ENCODE results near the gene SH3RF1.
"Not testable (repeated sequence)": the region's sequence is repeated elsewhere in the genome, so short reads cannot be mapped to it uniquely, and the experiment has no call there.

SH3RF1 gene

DNA sequence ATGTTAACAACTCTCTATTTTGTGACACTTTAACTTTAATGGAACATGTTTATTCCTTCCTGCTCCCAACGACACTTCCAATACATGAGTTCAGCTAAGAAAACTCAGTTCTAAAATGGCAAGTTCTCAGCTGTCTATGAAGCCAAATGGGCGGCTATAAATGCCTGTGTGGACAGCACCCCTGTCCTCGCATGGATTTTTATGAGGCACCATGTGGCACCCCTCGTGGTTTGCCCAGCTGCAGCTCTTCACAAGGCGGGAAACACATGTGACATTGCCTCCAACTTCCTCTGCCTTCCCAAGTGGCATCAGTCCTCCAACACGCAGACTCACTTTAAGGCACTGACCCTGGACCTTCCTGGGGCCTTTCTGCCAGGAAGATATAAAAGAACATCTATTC is 48.0 kb downstream of the SH3RF1 start:
- no peak for DNase-seq

DNA sequence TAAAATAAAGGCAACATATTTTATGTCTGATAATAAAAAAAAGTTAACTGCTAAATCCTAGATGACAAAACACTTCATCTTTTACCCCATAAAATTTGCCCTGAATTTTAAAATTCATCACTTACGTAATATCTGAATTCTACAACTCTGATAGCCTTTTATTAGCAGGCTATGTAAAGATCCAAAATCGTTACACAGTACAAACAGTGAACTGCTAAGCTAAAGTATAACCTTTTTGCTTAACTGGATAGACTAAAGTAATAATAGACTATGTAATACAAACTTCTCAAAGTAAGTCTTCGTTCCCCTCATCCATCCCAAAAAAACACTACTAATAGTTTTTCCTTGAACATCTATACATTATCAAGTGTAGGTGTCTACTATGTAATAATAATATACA is 49.1 kb downstream of the SH3RF1 start:
- no peak for DNase-seq

DNA sequence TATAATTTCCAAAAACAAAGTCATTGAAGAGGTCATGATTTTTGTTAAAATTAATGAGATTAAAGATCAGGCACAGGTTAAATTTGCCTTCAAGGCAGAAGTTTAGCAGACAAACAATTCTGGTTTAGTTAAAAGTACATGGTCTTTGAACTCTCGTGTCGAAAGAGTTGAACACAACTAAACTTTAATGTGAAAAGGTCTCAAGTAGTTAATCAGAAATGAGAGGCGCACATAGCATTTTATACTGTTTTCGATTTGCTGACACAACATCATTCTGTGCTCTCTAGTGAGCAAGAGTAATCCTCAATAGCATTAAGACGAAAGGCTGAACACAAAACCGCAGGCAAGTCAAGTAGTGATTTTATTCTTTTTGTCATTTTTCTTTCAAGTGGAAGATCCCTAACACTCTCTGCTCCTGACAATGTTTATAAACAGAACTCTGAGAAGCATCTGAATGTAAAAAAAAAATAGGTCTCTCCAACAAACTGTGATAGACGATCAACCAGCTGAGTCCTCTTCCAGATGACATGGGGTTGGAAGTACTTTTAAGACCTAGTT is 49.8 kb downstream of the SH3RF1 start:
- no peak for DNase-seq

DNA sequence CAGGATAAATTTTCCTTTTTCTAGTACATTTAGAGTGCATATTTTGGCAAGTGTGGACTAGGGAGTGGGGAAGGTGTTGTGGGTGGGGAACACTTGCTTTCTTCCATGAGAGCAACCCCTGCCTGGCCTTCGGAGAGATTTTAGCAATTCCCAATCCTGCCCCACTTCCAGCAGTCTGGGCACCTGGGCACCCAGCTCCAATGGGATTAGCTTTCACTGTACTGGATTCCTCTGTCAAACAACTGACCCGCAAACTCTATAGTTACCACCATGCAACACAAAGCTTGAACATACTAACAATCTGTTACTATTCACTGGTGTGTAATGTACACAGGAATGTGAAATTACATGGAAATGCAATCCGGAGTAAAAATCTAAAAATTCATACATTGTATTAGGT is 50.3 kb downstream of the SH3RF1 start:
- no peak for DNase-seq

DNA sequence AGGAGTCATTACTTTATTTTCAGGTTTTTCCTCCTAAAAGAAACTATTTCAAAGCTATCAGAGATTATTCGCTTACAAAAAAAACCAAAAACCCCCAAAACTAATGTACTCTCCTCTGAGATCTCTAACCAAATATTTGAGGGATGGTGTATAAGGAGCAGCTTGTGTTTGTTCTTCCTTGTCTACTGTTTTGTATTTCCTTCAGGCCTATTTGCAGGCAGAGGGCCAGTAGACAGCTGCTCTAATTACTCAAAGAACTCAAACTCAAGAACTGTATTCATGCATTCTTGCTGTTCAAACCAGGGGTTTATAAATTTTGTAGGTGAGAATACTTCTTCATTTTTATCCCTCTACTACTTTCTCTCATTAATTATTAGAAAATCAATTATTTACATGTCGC is 51.3 kb downstream of the SH3RF1 start:
- DNase-seq: no peak

DNA sequence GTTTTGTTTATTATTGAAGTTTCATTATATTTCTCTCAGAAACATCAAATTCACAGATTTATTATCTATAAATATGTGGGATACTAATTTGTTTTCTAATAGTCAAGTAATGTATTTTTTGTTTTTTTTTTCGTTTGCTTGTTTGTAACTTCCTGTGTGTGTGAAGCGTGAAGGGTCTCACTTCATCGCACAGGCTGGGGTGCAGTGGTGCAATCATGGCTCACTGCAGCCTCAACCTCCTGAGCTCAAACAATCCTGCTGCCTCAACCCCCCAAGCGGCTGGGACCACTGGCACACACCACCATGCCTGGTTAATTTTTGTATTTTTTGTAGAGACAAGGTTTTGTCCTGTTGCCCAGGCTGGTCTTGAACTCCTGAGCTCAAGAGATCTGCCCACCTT is 55.1 kb downstream of the SH3RF1 start:
- DNase-seq: no peak

DNA sequence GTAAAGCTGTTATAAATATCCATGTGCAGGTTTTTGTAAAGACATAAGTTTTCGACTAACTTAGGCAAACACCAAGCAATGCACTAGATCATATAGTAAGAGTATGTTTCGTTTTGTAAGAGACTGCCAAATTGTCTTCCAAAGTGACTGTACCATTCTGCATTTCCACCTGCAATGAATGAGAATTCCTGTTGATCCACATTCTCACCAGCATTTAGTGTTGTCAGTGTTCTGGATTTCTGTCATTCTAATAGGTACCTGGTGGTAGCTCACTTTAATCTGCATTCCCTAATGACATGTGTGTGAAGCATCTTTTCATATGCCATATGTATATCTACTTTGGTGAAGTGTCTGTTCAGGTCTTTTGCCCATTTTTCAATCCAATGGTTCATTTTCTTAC is 57.8 kb downstream of the SH3RF1 start:
- DNase-seq: no peak

DNA sequence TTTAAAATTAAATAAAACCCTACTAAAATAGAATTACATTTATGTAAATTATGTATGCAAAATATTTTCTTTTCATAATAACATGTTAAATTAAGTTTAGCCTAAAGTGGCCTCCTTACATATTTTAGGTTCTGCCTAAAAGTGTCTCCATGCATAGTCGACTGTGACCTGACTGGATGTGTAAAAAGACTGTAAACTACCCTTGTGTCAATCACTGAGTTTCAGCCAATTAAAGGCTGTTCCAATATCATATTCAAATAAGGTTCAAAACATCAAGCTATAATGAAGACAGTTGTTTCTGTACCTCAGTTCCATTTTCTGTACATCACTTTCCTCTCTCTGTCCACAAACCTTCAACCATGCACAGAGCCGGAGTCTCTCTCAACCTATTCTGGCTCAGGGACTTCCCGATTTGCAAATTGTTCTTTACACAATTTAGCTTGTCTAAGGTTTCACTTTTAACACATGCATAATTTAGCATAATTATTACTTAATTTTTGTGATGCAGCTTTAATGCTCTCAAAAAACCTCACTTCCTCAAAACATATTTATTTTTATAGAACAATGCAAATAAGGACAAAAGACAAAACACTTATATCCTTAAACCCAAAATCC is 60.1 kb downstream of the SH3RF1 start:
- DNase-seq: no peak

DNA sequence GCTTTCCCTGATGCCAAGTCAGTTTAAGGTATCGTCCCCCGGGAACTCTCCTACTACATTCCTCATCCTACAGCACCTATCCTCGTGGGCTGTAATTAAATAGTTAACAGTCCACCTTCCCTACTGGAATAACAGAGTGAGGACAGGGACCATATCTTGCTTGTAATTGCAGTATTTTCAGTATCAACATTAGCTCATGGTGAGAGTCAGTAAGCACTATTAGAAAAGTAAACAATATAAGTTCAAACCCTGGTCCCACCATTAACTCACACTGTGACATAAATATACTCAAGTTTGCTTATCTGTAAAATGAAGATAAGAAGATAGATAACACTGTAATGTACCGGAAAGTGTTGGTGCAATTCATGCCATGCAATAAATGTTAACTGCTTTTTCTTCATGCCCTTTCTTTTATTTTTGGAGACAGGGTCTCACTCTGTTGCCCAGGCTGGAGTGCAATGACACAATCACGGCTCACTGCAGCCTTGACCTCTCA is 61.3 kb downstream of the SH3RF1 start:
- no peak for DNase-seq

DNA sequence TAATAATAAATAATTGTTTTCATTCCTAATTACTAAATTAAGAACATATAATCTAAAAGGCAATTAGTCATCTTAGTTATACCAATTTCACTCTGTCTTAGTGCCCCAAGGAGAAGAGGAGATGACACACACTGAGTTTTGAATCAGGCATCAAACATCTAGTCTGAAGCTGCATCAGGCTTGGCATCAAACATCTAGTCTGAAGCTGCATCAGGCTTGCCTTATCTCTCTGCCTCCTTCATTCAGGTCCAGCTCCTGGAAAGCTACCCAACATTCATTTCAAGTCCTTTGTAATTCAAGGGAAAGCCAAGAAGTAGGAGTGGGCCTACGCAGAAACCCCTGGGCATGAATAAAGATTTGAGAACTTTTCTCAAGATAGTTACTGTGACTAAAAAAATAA is 62.2 kb downstream of the SH3RF1 start:
- DNase-seq: no peak

DNA sequence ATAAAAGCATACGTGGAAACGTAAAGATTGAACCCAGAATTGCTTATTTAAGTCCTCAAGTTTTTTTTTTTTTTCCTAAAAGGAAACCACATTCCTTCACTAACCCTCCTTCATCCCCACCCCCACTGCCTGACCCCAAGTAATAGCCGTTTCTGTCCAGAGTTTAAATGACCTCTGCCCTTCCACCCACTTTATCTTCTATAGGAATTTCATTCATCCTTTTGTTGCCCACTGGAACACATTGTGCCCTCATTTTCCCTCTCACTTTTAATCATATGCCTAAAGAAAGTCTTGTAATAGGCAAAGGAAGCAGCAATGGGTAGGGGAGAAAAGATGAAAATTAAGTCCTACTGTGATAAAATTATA is 62.7 kb downstream of the SH3RF1 start:
- no peak for DNase-seq

DNA sequence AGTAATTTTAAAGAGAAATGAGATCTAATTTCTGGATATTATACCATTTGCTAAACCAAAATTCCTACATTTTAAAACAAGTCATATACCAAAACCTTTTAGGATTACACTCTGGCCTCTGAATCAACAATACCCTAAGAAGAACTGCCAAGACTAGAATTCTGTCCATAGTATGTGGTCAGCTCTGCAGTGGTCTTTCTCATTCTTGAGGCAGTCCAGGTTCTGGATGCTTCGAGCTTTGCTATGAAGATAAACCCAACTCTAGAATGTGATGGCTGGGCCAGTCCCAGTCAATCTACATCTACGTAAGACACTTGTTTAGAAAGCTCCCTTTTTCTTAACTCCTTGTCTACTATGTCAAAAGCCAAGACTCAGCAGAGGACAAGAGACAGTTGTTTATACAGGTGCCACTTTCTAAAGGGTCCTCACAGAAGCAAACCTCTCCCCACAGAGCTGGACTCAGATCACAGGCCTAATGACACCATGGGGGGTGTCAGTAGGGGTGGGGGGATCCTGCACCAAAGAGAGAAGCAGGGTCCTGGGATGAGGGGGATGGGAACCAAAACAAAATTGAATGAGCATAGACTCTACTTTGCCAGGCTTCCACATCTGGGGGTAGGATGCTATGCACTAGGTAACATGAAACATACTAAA is 63.2 kb downstream of the SH3RF1 start:
- no peak for DNase-seq

DNA sequence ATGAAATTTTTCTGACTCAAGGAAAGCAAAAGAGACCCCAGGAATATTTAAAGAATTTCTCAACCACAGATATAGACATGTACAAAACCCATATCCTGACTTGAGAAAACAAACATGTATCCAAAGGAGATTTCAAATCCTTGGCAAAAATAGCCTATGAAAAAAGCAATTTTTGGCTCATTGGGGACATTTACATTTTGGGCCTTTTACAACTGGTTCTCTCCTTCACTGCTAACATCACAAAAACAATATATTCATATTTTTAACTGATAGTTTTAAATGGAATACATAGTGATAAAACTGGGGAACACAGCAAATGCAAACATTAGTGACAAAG is 65.0 kb downstream of the SH3RF1 start:
- no peak for DNase-seq

DNA sequence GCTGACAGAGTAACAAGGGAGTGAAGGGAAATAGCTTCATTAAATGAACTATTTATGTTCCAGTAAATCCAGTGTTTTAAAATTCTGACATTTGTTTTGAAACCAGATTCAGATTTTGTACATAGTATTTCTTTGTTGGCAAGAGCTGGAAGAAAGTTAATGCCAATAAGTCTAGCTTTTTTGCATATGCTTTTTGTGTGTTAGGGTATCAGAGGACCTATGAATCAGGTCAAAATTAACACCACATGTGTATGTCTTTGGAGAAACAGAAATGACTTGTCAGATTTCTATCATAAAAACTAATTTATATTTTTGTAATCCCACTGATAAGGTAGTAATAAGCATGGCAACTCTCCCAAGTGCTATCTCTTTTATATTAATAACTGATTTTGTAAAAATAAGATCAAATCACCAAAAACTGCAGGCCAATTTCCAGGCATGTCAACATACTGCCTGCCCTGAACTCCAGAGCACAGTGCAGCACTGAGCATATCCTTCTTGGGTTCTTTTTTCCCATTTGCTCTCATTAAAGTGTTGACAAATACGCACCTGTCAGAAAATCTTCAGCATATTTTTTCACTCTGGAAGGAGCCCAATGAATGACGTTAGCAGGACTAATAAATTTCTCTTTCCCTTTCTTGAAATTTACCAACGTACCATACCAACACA is 65.5 kb downstream of the SH3RF1 start:
- no peak for DNase-seq

DNA sequence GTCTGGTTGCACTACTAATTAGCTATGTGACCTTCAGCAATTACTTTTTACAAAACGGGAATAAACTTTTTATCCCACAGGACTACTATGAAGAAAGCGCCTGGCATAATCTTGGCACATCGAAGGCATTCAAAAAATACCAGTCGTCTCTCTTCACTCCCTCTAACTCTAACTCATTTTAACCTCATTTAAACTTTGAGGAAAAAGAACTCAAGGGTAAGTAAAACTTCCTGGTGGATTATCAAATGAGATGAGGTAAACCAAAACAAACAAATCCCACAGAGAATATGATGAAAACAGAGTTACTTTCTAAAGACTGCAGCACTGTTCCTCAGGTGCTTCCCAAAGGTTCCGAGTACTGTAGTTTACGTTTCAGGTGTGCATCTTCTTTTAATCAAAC is 66.9 kb downstream of the SH3RF1 start:
- DNase-seq: no peak

DNA sequence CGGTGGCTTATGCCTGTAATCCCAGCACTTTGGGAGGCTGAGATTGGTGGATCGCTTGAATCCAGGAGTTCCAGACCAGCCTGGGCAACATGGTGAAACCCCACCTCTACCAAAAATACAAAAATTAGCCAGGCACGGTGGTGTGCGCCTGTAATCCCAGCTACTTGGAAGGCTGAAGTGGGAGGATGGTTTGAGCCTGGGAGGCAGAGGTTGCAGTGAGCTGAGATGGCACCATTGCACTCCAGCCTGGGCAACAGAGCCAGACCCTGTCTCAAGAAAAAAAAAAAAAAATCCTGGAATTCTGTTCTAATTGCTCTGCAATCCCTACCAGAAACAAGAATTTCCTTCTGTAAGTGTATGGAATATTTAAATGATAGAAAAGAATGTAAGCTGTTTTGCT is 67.5 kb downstream of the SH3RF1 start:
- DNase-seq: not testable (repeated sequence)

DNA sequence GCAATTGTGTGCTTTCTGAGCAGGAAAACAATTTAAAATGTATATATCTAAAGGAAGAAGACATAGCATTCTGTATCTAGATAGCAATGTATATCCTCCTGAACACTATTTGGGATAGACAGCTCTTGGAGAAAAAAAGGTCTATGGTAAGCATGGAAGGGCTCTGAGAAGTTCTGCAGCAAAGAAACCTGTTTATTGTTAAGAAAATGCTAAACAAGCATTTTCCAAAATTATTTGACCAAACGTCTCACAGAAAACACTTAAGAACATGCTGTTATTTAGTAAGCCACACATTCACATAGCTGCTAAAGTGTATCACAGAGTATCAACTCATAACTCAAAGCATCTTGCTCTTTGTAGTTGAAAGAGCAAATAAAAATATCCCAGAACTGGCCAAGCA is 67.9 kb downstream of the SH3RF1 start:
- no peak for DNase-seq

DNA sequence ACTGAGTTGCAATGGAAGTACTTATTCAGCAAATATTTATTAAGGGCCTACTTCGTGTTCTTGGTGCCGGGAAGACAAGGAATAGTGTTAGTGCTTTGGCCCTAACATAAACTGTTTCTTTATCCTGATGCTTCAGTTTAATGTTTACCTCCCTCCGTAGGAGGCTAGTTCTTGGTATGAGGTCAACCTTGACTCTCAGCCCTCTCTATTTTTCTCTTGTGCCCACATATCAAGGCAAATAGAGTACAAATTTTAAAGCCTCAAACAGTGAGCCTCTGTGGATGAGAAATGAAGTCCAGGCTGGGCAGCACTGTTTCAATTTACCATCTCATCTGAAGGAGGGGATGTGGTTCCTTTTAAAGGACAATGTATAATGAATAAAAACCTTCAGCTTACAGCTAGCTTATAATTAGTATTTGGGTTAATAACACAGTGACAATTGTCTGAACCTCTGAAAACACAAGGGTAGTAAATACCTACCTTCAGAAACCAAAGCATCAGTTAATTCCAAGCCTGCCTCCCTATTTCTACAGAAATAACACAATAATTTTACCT is 68.5 kb downstream of the SH3RF1 start:
- no peak for DNase-seq

DNA sequence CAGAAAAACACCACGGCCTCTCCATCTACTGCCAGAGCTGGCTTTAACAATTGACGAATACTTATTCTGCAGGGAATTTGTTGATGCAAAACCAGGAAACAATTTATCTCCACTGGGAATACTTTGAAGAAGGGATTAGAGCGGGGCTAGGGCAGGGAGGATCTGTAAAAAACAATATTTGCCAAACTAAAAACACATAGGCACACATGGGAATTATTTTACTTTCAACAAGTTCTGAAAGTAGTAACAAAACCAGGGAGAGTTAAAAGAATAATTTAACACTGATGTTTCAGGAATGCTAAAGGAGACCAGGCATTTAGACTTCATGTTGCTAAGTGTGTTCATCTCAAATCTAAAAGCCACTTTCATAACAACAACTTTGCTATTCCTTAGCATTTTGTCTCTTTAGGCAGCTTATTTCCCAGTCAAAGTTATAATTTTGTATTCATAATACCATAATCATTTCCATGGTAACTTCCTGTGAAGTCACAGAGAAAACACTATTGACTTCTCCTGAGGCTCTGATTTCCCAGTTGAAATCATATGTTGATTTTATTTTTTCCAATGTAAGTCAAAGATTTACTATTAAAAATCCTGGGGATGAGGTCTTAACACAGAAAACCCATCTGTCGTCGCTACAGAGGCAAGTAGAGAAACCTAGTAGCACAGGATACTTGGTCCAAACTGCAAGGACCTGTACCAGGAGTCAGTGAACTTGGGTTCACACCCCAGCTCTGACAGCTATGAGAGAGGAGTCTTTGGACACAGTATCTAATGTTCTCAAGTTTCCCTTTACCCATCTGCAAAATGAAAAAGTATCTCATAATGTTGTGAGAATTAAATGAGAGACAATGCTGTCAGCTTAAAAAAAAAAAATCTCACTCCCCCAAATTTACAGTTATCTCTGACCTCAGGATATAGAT is 69.3 kb downstream of the SH3RF1 start:
- no peak for DNase-seq

DNA sequence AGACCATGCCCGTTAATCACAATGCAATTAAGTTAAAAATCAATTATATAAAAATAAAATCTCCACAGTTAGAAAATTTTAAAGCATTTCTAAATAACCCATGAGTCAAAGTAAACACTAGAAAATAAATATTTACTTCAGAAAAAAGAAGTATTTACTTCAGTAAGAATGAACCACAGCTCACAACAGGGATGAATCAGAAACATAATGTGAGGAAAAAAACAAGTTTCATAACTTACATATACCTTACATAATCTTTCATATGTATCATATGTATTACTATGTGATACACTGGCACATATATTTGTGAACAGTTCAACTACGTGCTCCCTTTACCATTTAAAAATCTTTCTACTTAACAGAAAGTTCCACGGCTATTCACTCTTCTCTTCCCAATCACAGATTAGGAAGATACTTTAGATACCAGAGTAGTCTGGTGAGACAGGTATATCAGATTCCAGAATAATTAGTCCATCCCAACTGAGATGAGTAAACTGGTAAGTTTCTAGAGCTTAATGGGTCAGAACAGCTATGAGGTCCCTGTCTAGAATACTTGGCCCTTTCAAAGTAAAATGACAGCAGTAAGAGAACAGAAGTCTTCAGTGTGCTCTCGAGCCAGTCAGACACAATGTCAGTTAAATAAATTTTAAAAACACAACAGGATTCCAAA is 70.3 kb downstream of the SH3RF1 start:
- DNase-seq: no peak

DNA sequence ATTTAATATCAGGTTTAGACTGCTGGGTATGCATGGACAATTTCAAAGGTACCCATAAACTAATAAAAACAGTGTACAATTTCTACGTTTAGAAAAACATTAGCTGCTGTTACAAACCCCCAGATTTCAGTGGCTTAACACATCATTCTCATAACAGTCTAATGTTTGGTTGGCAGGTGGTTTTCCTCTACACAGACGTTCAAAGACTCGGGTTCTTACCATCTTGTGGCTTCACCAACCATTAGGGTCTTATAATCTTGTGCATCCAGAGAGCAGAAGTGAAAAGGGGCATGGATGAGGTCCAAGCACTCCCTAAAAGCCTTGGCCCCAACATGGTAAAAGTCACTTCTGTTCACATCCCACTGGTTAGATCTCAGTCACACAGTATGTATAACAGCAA is 71.6 kb downstream of the SH3RF1 start:
- DNase-seq: no peak

DNA sequence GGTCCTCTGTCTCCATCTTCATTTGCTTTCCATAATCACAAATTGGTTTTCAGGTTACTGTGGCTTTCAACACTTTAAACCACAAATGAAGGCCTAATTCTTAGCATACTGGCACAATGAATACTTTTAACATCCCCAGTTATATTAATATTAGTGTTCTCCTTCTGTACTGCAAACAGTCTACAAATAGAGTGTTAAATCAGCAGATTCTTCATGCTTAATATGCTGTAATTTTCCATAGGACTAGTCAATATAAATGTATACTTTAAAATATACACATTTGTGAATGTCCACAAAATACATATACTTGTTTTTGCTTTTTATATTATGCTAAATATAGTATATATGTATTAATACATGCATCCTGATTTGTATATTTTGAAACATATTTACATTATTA is 72.6 kb downstream of the SH3RF1 start:
- DNase-seq: no peak

All from CD4-positive, alpha-beta T cell treated with Interleukin-10 for 1 hour (primary cell).